Ascending aorta (tissue), 2 donors: Measurements from ENCODE around the gene MSL1. TPM values are rescaled to one million over a fixed set of nuclear protein-coding genes. Genes with fewer than 3 reads are reported as not detected.
A peak's percentile ranks its signal among the peaks of the same experiment; 100 is the strongest.

Experiments
- DNase-seq, 2 donors: peaks; one replicate each; pipeline ENCODE4 v3.0.0-alpha.2; 2019; ENCODE audit warnings: low spot score in 2 of 2
- H3K27ac ChIP-seq, 2 donors: fragments of 200-600 bp; sonication (generic); one replicate each; pipeline ENCODE4 v1.5.1; 2016 to 2017; ENCODE audit warnings: mild to moderate bottlenecking in 1 of 2
- H3K27me3 ChIP-seq: fragments of 200-600 bp; sonication (generic); one replicate; pipeline ENCODE4 v1.5.1; 2017
- H3K36me3 ChIP-seq, 2 donors: fragments of 200-600 bp; sonication (generic); one replicate each; pipeline ENCODE4 v1.5.1; 2016
- H3K4me1 ChIP-seq, 2 donors: fragments of 200-600 bp; sonication (generic); one replicate each; pipeline ENCODE4 v1.5.1; 2016 to 2017; ENCODE audit warnings: mild to moderate bottlenecking in 1 of 2
- H3K4me3 ChIP-seq, 2 donors: fragments of 200-600 bp; sonication (generic); one replicate each; pipeline ENCODE4 v1.5.1; 2016 to 2017; ENCODE audit warnings: mild to moderate bottlenecking in 1 of 2
- H3K9me3 ChIP-seq, 2 donors: fragments of 200-600 bp; sonication (generic); one replicate each; pipeline ENCODE4 v1.5.1; 2016
- intact Hi-C: fragments of 100-400 bp; cut with DNase I; formaldehyde crosslinking; loops from one replicate; pipeline ENCODE4 v1.15.1; 2023
- total RNA-seq: library from RNA; depleted of rRNA; stranded (reverse); fragments of >200 nt; gene quantifications from one replicate; pipeline ENCODE4 v1.1.0, GENCODE V29; 2016
- TF ChIP-seq, protein P1 (sequence below), 3 experiments: fragments of 200-600 bp in 2 of 3; fragments of 450-650 bp in 1 of 3; sonication (generic) in 2 of 3; IDR thresholded peaks; one replicate each; pipeline ENCODE4 v1.5.1; 2016 to 2019; ENCODE audit warnings: antibody characterized with exemption in 3 of 3, mild to moderate bottlenecking in 1 of 3, moderate library complexity in 1 of 3

The MSL1 gene
- total RNA-seq, 1 donor from 2014 or later = 82.5 TPM

DNA sequence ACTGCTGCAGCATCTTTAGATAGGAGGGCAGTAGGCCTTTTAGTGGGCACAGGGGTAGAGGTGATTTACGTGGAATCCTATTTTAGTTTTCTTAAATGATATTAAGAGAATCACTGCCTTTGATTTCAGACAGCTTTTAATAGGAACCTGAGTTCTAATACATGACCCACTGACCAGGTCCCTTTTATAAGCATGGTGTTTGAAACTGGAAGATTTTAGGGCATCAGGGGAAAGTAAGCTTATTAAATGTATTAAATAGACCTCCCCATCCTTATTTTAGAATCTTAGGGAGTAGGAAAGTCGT lies 2.0 kb downstream of the MSL1 start:
- peak overlapping the region; percentile 95 to 99 for H3K27ac ChIP-seq
- TF ChIP-seq, protein P1, sequence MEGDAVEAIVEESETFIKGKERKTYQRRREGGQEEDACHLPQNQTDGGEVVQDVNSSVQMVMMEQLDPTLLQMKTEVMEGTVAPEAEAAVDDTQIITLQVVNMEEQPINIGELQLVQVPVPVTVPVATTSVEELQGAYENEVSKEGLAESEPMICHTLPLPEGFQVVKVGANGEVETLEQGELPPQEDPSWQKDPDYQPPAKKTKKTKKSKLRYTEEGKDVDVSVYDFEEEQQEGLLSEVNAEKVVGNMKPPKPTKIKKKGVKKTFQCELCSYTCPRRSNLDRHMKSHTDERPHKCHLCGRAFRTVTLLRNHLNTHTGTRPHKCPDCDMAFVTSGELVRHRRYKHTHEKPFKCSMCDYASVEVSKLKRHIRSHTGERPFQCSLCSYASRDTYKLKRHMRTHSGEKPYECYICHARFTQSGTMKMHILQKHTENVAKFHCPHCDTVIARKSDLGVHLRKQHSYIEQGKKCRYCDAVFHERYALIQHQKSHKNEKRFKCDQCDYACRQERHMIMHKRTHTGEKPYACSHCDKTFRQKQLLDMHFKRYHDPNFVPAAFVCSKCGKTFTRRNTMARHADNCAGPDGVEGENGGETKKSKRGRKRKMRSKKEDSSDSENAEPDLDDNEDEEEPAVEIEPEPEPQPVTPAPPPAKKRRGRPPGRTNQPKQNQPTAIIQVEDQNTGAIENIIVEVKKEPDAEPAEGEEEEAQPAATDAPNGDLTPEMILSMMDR (IDR thresholded peaks at IDR 0.05) = no peak
- peak overlapping the region; percentile 83 to 88 for H3K4me3 ChIP-seq
- peaks cover 25 to 26% of the 10 kb centered on the region in 2 donors for H3K36me3 ChIP-seq
- no peaks in the 10 kb centered on the region for H3K9me3 ChIP-seq
- DNase-seq = no peak
- intact Hi-C loops = loop anchor here (1.0 kb wide), 1 partner anchor 17 kb away; the partner anchor contains the start of gene CASC3
- peaks cover 0 to 12% of the 10 kb centered on the region in 2 donors for H3K4me1 ChIP-seq
- no peaks in the 10 kb centered on the region for H3K27me3 ChIP-seq

DNA sequence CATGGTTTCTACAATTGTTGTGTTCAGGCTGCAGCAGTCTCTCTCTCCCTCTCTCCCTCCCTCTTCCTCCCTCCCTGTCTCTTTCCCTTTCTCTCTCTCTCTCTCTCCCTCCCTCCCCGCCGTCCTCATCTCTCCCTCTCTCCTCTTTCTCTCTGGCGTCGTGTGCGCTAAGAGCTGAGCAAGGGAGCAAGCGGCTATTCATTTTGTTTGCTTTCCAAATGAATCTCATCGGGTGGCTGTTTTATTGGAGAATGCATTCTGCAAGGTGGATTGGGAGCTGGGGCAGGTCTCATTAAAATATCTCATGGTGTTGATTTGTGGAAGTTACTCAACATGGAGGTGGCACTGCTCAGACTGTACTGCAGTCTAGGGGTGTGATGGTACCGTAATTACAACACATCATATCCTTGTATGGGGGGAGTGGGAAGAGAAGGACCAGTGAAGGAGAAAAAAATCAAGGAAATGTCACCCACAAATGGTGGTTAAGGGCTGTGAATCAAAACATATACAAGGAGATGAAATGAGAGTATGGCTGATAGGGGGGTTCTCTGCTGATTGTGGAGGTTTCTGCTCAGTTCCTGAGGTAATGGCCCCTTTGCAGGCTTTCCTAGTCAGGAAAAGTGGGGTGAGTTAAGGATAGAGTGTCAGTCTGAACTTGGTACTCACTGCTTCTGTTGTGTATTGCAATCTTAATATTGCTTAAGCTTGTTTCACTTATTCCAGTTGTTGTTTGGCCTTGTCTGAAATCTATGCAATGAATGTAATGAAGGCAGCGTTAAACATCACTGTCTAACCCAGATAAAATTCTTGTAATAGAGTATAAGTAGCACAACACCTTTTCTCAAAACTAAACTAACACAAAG lies 2.7 kb downstream of the MSL1 start:
- intact Hi-C loops = no loop called here
- H3K36me3 ChIP-seq = peaks cover 33 to 34% of the 10 kb centered on the region in 2 donors
- peak overlapping the region; percentile 83 to 88 for H3K4me3 ChIP-seq
- no peaks in the 10 kb centered on the region for H3K9me3 ChIP-seq
- H3K4me1 ChIP-seq = peaks cover 0 to 12% of the 10 kb centered on the region in 2 donors
- H3K27ac ChIP-seq = peak overlapping the region; percentile 28 to 99
- H3K27me3 ChIP-seq = no peaks in the 10 kb centered on the region
- no peak for DNase-seq
- TF ChIP-seq, protein P1 (IDR thresholded peaks at IDR 0.05) = no peak

DNA sequence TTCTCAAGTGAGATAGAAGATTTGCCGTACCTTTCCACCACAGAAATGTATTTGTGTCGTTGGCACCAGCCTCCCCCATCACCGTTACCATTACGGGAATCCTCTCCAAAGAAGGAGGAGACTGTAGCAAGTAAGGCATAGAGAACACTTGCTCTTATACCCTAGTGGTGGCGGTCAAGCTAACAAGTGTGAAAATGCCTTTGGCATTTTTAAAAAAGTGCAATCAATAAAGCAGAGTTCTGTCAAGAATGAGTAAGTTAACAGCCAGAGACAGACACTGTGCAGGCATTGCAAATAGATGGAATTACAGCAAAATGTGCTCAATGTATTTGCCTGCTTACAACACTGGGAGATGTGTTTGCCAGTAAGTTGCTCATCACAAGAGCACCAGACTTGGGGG lies 7.7 kb downstream of the MSL1 start:
- Histone ChIP-seq H3K36me3 (peaks cover 79 to 82% of the 10 kb centered on the region in 2 donors), H3K4me3 (no peak overlapping the region), H3K27ac (peak overlapping the region in 1 of 2 donors; percentile 5), H3K9me3 (no peaks in the 10 kb centered on the region), H3K27me3 (no peaks in the 10 kb centered on the region), H3K4me1 (no peaks in the 10 kb centered on the region)
- TF ChIP-seq, protein P1 (IDR thresholded peaks at IDR 0.05) = no peak
- no peak for DNase-seq
- intact Hi-C loops = no loop called here

DNA sequence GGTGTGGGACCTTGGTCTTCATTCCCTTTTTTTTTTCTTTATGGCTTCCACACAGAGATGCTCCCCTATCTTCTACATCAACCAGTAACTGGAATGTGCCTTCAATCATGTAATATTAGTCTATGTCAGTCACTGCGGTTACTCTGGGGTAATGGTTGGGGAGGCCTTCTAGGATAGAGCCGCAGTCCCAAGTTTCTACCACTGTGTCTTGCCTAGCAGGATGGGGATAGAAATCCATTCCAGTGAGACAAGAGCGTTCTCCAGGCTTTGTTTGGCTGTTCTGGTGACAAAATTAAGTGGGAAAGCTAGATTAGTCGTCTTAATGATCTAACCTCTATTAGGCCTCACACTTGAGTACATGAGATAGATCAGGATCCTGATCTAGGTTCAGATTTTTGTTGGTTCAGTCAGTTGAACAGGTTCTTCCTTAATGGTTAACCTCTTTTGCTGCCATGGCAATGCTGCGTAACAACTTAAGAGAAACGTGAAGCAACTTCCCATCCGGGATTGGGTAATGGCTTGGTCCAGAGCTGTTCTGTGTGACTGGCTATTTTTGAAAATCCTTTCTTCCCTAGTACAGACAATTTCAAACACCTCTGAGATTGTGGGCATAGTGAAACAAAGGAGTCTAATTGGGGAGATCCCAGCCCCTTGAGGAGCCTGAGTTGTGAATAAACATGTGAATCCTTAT lies 8.7 kb downstream of the MSL1 start:
- DNase-seq = no peak

DNA sequence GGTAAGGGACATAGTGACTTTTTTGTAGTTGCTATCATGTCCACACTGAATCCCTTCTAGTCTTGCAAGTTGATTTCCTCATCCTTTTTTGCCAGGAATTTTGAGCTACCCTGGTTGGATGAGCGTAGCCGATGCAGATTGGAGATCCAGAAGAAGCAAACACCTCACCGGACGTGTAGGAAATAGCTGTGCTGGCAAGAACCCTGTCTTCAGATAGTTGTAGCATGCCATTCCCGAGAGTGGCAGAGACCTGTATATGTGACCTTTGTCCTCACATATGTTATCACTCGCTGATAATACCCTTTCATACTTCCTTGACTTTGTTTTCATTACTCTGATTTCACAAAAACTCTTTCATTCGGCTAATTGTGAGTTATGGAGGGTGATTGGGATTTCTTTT lies 12.4 kb downstream of the MSL1 start:
- no peak overlapping the region for H3K27ac ChIP-seq
- intact Hi-C loops = no loop called here
- H3K36me3 ChIP-seq = peaks cover 63 to 70% of the 10 kb centered on the region in 2 donors
- no peaks in the 10 kb centered on the region for H3K27me3 ChIP-seq
- no peaks in the 10 kb centered on the region for H3K9me3 ChIP-seq
- DNase-seq = no peak
- no peak overlapping the region for H3K4me3 ChIP-seq
- peaks cover 4% of the 10 kb centered on the region in 2 donors for H3K4me1 ChIP-seq
- TF ChIP-seq, protein P1 (IDR thresholded peaks at IDR 0.05) = no peak

More for the DNA sequence above, 8.7 kb downstream of the MSL1 start:
- Histone ChIP-seq H3K9me3 (no peaks in the 10 kb centered on the region), H3K4me3 (no peak overlapping the region), H3K27ac (peak overlapping the region; percentile 27 to 50), H3K27me3 (no peaks in the 10 kb centered on the region), H3K4me1 (no peaks in the 10 kb centered on the region), H3K36me3 (peaks cover 82 to 91% of the 10 kb centered on the region in 2 donors)
- intact Hi-C loops = no loop called here
- TF ChIP-seq, protein P1 (IDR thresholded peaks at IDR 0.05) = no peak
